ENCODE data around the gene HDAC7. TPM values are rescaled to one million over a fixed set of nuclear protein-coding genes. Genes with fewer than 3 reads are reported as not detected.

The HDAC7 gene
- total RNA-seq, 1 experiment from 2014 or later = 44.2 TPM

- no peaks in the 10 kb centered on the region for H3K79me2 ChIP-seq (ENCODE audit: low read length)
- no peaks in the 10 kb centered on the region for H3K36me3 ChIP-seq (ENCODE audit: low read depth, low read length)
- H3K4me3 ChIP-seq (ENCODE audit: low read length) = no peak overlapping the region
- H3K9me2 ChIP-seq (replicated peaks; ENCODE audit: low read length) = no peaks in the 10 kb centered on the region
- intact Hi-C loops (cut with micrococcal nuclease) = no loop called here
- CTCF ChIA-PET = no interaction called here
- no peak for DNase-seq
- no peak overlapping the region for H2AFZ ChIP-seq (ENCODE audit: low read length)
- no peak for ATAC-seq
- H3K4me1 ChIP-seq (ENCODE audit: insufficient read depth, low read length) = peaks cover 14% of the 10 kb centered on the region
- H3K27me3 ChIP-seq (ENCODE audit: low read length) = no peaks in the 10 kb centered on the region
- no peaks in the 10 kb centered on the region for H4K20me1 ChIP-seq (ENCODE audit: low read length)
- BruUV-seq (replicated peaks) = no TSS peak
- POLR2A ChIA-PET (ENCODE audit: unreplicated experiment) = no interaction called here
- H3K9me3 ChIP-seq (ENCODE audit: low read length) = no peaks in the 10 kb centered on the region
- H3F3A ChIP-seq (ENCODE audit: low read length, unreplicated experiment) = peaks cover 2% of the 10 kb centered on the region
- H3K4me2 ChIP-seq (ENCODE audit: low read length) = no peak overlapping the region
- TF ChIP-seq EZH2phosphoT487 (IDR thresholded peaks at IDR 0.05; ENCODE audit: borderline replicate concordance, low read length) = no peak
- no peak for TF ChIP-seq EZH2 (IDR thresholded peaks at IDR 0.05; ENCODE audit: low read length, unreplicated experiment)
- TF ChIP-seq, protein P1, sequence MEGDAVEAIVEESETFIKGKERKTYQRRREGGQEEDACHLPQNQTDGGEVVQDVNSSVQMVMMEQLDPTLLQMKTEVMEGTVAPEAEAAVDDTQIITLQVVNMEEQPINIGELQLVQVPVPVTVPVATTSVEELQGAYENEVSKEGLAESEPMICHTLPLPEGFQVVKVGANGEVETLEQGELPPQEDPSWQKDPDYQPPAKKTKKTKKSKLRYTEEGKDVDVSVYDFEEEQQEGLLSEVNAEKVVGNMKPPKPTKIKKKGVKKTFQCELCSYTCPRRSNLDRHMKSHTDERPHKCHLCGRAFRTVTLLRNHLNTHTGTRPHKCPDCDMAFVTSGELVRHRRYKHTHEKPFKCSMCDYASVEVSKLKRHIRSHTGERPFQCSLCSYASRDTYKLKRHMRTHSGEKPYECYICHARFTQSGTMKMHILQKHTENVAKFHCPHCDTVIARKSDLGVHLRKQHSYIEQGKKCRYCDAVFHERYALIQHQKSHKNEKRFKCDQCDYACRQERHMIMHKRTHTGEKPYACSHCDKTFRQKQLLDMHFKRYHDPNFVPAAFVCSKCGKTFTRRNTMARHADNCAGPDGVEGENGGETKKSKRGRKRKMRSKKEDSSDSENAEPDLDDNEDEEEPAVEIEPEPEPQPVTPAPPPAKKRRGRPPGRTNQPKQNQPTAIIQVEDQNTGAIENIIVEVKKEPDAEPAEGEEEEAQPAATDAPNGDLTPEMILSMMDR (conservative IDR thresholded peaks at IDR 0.05; ENCODE audit: low read depth, low read length) = no peak
- no peak overlapping the region for H3K27ac ChIP-seq (ENCODE audit: low read length)
- no peak overlapping the region for H3K9ac ChIP-seq (ENCODE audit: low read length)
These were observed 71.9 kb downstream of the HDAC7 start for GRCh38 chr12:47747596-47748506.

GRCh38 chr12:47747126-47747525 lies 72.6 kb downstream of the HDAC7 start:
- BruUV-seq (replicated peaks) = no TSS peak
- Histone ChIP-seq H3K79me2 (ENCODE audit: low read length) (no peaks in the 10 kb centered on the region), H3K4me1 (ENCODE audit: insufficient read depth, low read length) (peaks cover 11% of the 10 kb centered on the region), H3K4me3 (ENCODE audit: low read length) (no peak overlapping the region), H3K27me3 (ENCODE audit: low read length) (no peaks in the 10 kb centered on the region), H2AFZ (ENCODE audit: low read length) (no peak overlapping the region), H3F3A (ENCODE audit: low read length, unreplicated experiment) (no peaks in the 10 kb centered on the region), H3K4me2 (ENCODE audit: low read length) (no peak overlapping the region), H3K9ac (ENCODE audit: low read length) (no peak overlapping the region), H4K20me1 (ENCODE audit: low read length) (no peaks in the 10 kb centered on the region), H3K36me3 (ENCODE audit: low read depth, low read length) (no peaks in the 10 kb centered on the region), H3K27ac (ENCODE audit: low read length) (no peak overlapping the region), H3K9me3 (ENCODE audit: low read length) (no peaks in the 10 kb centered on the region), H3K9me2 (replicated peaks; ENCODE audit: low read length) (no peaks in the 10 kb centered on the region)
- TF ChIP-seq EZH2 (IDR thresholded peaks at IDR 0.05; ENCODE audit: low read length, unreplicated experiment) (no peak), EZH2phosphoT487 (IDR thresholded peaks at IDR 0.05; ENCODE audit: borderline replicate concordance, low read length) (no peak)
- TF ChIP-seq, protein P1 (conservative IDR thresholded peaks at IDR 0.05; ENCODE audit: low read depth, low read length) = no peak
- CTCF ChIA-PET = no interaction called here
- intact Hi-C loops (cut with micrococcal nuclease) = no loop called here
- ATAC-seq (no peak), DNase-seq (no peak)
- POLR2A ChIA-PET (ENCODE audit: unreplicated experiment) = no interaction called here

DNA sequence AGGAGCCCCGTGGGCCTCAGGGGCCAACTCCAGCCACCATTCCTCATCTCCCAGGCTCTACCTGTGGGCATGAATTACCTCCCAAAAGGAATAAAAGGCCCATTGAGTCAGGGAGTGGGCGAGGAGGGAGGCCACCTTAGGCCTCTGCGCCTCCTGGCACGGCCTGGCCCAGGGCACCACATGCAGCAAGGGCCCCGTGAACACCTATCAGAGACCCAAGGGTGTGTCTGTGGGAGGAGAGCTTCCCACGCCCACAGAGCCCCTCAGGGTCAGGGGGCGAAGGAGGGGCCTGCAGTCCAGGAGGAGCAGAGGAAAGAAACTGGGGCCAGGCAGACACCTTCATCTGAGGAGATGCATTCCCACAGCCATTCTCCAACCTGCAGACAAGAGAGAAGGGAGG lies 73.2 kb downstream of the HDAC7 start:
- Histone ChIP-seq H3K4me3 (ENCODE audit: low read length) (no peak overlapping the region), H3K4me2 (ENCODE audit: low read length) (no peak overlapping the region), H2AFZ (ENCODE audit: low read length) (no peak overlapping the region), H3K4me1 (ENCODE audit: insufficient read depth, low read length) (peaks cover 7% of the 10 kb centered on the region), H3K27me3 (ENCODE audit: low read length) (no peaks in the 10 kb centered on the region), H3K79me2 (ENCODE audit: low read length) (no peaks in the 10 kb centered on the region), H3K9ac (ENCODE audit: low read length) (no peak overlapping the region), H3F3A (ENCODE audit: low read length, unreplicated experiment) (no peaks in the 10 kb centered on the region), H3K27ac (ENCODE audit: low read length) (no peak overlapping the region), H3K9me3 (ENCODE audit: low read length) (no peaks in the 10 kb centered on the region), H3K9me2 (replicated peaks; ENCODE audit: low read length) (no peaks in the 10 kb centered on the region), H3K36me3 (ENCODE audit: low read depth, low read length) (no peaks in the 10 kb centered on the region), H4K20me1 (ENCODE audit: low read length) (no peaks in the 10 kb centered on the region)
- DNase-seq (no peak), ATAC-seq (no peak)
- intact Hi-C loops (cut with micrococcal nuclease) = no loop called here
- ChIA-PET POLR2A (ENCODE audit: unreplicated experiment) (no interaction called here), CTCF (no interaction called here)
- BruUV-seq (replicated peaks) = no TSS peak
- TF ChIP-seq EZH2 (IDR thresholded peaks at IDR 0.05; ENCODE audit: low read length, unreplicated experiment) = no peak
- no peak for TF ChIP-seq EZH2phosphoT487 (IDR thresholded peaks at IDR 0.05; ENCODE audit: borderline replicate concordance, low read length)
- TF ChIP-seq, protein P1 (conservative IDR thresholded peaks at IDR 0.05; ENCODE audit: low read depth, low read length) = no peak

All from PC-3 (cell line).